Measurements from ENCODE around the gene CALN1.
"Not testable (repeated sequence)": the region's sequence is repeated elsewhere in the genome, so short reads cannot be mapped to it uniquely, and the experiment has no call there.

The CALN1 gene

DNA sequence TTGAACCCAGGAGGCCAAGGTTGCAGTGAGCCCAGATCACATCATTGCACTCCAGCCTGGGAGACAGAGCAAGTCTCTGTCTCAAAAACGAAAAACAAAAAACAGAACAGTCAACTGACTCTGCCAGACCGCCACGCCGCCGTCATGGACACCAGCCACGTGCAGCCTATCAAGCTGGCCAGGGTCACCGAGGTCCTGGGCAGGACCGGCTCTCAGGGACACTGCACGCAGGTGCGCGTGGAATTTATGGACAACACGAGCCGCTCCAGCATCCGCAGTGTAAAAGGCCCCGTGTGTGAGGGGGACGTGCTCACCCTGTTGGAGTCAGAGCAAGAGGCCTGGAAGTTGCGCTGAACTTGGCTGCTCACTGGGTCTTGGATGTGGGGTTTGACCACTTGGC, 470.0 kb downstream of the CALN1 start:
- DNase-seq, result no peak

DNA sequence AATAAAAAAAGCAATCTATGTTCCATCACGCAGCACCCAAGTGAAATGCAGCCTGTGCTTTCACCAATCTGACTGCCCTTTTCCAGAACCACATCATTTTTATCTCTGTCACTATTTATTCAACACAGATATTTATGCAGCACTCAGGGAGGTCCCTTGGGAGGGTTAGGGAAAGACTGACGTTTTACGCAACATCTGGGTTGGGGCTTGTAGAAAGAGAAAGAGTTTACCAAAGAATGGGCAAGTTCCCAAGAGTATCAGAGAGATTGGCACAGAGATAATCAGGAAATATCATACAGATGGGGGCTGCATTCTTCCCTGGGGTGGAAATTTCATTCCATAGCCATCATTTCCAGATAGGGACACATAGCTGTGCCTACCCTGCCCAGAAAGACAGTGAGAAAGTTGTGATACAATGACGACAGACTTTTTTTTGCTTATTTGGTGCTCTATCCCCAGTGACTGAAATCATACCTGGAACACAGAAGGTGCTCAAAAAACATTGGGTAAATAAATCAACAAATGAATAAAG, 474.2 kb downstream of the CALN1 start:
- no peak for DNase-seq

DNA sequence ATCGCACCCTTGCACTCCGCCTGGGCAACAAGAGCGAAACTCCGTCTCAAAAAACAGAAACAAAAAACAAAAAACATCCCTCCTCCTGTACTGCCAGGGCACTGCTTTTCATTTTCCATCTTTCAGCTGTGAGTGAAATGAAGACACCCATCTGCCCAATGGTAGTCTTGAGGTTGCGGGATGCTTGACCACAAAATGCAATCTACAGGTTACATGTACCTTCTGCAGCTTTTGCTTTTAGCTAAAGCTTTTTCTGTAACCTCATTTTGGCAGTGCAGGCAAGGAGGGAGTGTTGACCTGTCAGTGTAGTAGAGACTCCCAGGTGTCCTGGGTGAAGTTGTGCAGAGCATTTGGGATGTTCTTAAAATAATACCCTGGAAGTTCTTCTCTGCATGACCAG, 476.5 kb downstream of the CALN1 start:
- DNase-seq, result no peak

DNA sequence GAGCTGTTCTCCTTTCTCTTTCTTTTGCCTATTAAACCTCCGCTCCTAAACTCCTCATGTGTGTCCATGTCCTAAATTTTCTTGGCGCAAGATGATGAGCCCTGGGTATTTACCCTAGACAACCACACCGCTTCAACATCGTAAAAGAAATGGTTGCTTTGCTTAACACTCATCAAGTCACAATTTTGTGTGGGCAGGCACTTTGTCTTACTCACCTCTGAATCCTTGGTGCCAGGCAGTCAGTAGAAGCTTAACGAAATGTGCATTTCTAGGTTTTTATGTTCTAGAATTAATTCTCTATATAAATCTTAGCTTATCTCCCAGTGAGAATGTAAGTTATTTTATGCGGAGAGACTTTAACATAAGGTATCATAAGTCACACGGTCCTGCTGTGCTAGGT, 478.7 kb downstream of the CALN1 start:
- DNase-seq, result no peak

DNA sequence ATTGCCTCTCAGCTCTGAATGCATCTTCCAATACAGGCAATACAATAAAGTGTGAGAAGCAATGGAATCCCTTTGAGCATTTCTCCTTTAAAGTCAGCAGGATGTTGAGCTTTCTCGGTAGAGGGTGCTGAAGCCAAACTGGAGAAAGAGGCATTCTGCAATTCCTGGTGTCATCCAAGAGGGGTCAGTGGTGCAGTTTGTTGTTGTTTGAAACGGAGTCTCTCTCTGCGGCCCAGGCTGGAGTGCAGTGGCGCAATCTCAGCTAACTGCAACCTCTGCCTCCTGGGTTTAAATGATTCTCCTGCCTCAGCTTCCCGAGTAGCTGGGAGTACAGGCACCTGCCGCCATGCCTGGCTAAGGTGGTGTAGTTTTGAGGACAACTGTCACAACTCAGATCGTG, 486.5 kb downstream of the CALN1 start:
- DNase-seq, result no peak

GRCh38 chr7:71914204-71914603, 497.9 kb downstream of the CALN1 start:
- not testable (repeated sequence) for DNase-seq

GRCh38 chr7:71912476-71912875, 499.7 kb downstream of the CALN1 start:
- DNase-seq, result no peak

GRCh38 chr7:71911051-71911450, 501.1 kb downstream of the CALN1 start:
- no peak for DNase-seq

- no peak for DNase-seq
These were observed 506.3 kb downstream of the CALN1 start for GRCh38 chr7:71905821-71906220.

GRCh38 chr7:71904484-71904883, 507.7 kb downstream of the CALN1 start:
- DNase-seq, result no peak

- no peak for DNase-seq
These were observed 511.6 kb downstream of the CALN1 start for GRCh38 chr7:71900556-71900955.

- DNase-seq, result no peak
These were observed 515.6 kb downstream of the CALN1 start for GRCh38 chr7:71896535-71896934.

GRCh38 chr7:71886046-71886445, 526.1 kb downstream of the CALN1 start:
- no peak for DNase-seq

- DNase-seq, result no peak
These were observed 526.7 kb downstream of the CALN1 start for GRCh38 chr7:71885487-71885886.

DNA sequence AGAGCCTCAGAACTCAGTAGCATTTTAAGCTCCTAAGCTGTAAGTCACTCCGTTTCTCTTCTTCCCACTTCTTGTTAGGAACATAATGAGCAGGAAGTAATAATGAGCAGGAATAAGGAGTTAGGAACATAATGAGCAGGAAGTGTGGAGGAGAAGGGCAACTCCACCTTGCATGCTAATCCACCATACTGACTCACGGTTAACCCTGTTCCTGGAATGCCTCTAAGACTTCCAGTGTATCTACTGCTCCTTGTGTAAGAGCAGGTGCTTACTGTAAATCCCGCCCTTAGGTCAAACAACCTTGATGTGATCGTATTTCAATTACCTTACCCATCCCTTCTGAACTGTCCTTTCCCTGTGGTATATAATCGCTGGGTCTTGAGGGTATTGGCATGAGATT, 528.7 kb downstream of the CALN1 start:
- DNase-seq, result no peak

DNA sequence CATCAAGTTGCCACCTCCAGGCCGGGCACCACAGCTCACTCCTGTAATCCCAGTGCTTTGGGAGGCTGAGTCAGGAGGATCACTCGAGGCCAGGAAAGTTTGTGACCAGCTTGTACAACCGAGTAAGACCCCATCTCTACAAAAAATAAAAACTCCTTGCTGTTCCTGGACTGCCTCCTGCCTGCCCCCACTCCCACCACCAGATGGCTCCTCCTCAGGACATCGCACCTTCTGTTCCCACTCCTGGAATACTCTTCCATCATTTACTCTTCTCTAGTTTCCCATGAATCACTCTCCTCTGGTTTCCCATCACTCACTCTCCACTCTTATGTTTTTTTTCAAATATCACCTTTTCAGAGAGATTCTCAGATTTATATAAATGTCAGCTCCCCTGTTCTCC, 540.7 kb downstream of the CALN1 start:
- DNase-seq, result no peak

DNA sequence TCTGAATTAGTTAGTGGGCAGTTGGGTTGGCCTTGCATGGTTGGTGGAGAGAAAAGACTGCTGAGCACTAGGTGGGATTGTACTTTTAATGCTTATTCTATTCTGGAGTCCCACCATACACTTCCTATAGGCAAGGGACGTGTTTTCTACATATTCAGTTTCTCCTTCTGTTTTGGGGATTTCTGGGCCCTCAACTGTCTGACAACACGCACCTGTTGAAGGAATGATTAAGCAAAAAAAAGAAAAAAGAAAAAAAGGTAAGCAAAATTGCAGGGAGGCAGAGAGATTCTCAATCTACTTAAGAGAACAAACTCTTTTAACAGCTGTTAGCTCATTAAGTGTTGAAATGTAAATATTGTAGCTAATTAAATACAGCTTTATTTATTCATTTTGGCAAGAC, 541.3 kb downstream of the CALN1 start:
- no peak for DNase-seq

DNA sequence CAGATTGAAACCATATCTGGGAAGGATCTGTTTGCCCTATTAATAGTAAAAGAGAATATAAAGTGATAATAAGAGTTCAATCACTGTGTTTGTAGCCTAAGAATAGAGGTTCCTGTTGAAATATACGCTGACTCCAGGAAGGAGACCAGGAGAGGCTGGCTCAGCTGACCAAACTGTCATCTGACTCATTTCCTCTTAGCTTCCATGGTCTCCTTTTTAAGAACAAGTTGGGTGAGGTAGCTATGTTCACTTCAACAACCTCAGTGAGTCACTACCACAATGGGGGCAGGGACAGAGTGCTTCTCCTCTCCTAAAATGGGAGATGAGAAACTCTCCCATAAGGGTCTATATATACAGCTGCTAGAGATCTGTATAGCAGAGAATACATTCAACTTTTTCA, 543.3 kb downstream of the CALN1 start:
- DNase-seq, result no peak

GRCh38 chr7:71867626-71868025, 544.5 kb downstream of the CALN1 start:
- no peak for DNase-seq

- DNase-seq, result no peak
These were observed 547.0 kb downstream of the CALN1 start for GRCh38 chr7:71865172-71865571.

GRCh38 chr7:71864130-71864529, 548.0 kb downstream of the CALN1 start:
- DNase-seq, result no peak

DNA sequence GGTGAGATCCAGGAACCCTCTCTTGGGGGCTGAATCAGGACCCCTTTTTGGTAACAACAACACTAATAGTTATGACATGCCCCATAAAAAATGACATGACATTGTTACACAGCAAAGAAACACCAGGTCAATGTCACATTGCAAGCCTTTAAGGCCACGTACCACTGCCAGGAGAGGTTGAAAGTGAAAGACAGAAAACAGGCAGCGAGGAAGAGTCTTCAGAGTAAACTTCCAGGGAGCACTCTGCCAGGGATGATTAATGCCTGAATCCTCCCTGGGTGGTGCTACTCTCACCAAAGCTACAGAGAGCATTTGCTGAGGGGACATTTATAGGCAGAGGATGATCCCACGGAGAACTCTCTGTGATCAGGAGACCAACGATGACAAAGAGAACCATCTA, 551.6 kb downstream of the CALN1 start:
- no peak for DNase-seq

DNA sequence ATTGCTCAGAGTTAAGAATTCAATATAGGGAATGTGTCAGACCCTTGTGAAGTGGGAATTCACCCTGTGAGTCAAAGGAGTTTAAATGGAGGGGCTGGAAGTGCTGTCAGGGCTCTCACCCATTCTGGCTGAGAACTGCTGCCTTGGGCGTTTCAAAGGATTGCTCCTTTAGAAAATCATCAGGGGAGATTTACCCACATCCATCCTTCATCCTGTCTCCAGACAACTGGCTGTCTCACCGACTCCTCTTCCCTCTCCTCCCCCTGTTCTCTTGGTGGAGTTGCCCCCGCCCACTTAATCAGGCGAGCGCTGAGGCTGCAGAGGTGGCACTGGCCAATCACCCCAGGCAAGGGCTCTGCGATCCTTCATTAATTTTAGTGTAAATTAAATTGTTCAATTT, 554.8 kb downstream of the CALN1 start:
- no peak for DNase-seq

- DNase-seq, result no peak
These were observed 557.4 kb downstream of the CALN1 start for GRCh38 chr7:71854546-71855397.
